Effector memory CD8-positive, alpha-beta T cell (primary cell): Measurements from ENCODE around the gene PGA3.
"Not testable (repeated sequence)": the region's sequence is repeated elsewhere in the genome, so short reads cannot be mapped to it uniquely, and the experiment has no call there.

Source experiments
- ATAC-seq: fragments of 150-1000 bp; cut with Tn5 transposase; replicated peaks from 2 replicates; pipeline ENCODE4 v1.10.0; 2021; ENCODE audit warnings: mild to moderate bottlenecking, moderate library complexity
- DNase-seq, 3 experiments: peaks; one replicate each; pipeline ENCODE4 v3.0.0; 2021
- H3K27ac Mint-ChIP-seq, 2 donors: one replicate each; pipeline ENCODE4 v1.8.0; 2022; ENCODE audit warnings: mild to moderate bottlenecking in 2 of 2, mixed read lengths in 2 of 2, moderate library complexity in 2 of 2
- H3K27me3 Mint-ChIP-seq, 2 donors: one replicate each; pipeline ENCODE4 v1.8.0; 2022; ENCODE audit warnings: mixed read lengths in 2 of 2
- H3K36me3 Mint-ChIP-seq: one replicate; pipeline ENCODE4 v1.8.0; 2022; ENCODE audit warnings: mild to moderate bottlenecking, moderate library complexity, mixed read lengths; ENCODE audit not compliant: insufficient read depth
- H3K4me1 Mint-ChIP-seq, 2 donors: one replicate each; pipeline ENCODE4 v1.8.0; 2022; ENCODE audit warnings: low read depth in 2 of 2, mixed read lengths in 2 of 2
- H3K4me3 Mint-ChIP-seq, 2 donors: one replicate each; pipeline ENCODE4 v1.8.0; 2022; ENCODE audit warnings: mild to moderate bottlenecking in 2 of 2, mixed read lengths in 2 of 2, moderate library complexity in 2 of 2
- H3K9me3 Mint-ChIP-seq, 2 donors: one replicate each; pipeline ENCODE4 v1.8.0; 2022; ENCODE audit warnings: mixed read lengths in 2 of 2

The PGA3 gene

DNA sequence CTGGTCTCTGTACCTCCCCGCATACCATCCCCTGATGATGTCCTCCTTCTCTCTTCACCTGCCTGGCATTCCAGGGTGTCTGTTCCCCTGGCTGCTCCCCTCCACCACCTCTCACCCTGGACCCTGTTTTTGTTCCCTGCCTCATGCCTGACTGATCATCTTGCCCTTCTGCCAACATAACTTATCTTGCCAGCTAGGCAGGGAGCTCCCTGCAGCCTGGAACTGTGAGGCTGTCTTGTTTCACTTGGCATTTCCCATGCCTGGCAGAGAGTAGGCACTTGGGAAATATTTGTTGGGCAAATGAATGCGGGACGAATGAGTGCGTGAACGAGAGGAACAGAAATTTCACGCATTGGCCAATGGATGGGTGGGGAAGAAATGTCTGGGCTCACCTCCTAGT lies 26.1 kb downstream of the PGA3 start:
- ATAC-seq, H3K4me3 Mint-ChIP-seq, H3K27ac Mint-ChIP-seq, DNase-seq, H3K27me3 Mint-ChIP-seq, H3K36me3 Mint-ChIP-seq, H3K9me3 Mint-ChIP-seq, H3K4me1 Mint-ChIP-seq: not testable (repeated sequence)

DNA sequence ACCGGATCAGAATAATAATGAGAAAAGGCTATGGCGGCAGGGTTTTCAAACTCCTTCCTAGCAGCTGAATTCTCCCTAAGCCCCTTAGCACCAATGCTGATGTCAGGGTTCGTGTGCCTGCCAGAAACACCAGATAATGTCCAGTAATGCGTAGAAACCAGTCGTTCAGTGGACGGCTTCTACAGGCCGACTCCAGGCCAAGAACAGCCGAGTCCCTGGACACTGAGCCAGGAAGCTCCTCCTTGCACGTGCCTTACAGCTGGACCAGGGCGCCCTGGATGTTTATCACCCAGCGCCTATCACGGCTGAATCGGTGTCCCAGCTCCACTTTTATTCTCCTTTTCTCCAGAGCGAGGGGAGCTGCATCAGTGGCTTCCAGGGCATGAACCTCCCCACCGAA lies 27.7 kb downstream of the PGA3 start:
- DNase-seq, H3K27me3 Mint-ChIP-seq, ATAC-seq, H3K9me3 Mint-ChIP-seq, H3K4me3 Mint-ChIP-seq, H3K4me1 Mint-ChIP-seq, H3K27ac Mint-ChIP-seq, H3K36me3 Mint-ChIP-seq: not testable (repeated sequence)

DNA sequence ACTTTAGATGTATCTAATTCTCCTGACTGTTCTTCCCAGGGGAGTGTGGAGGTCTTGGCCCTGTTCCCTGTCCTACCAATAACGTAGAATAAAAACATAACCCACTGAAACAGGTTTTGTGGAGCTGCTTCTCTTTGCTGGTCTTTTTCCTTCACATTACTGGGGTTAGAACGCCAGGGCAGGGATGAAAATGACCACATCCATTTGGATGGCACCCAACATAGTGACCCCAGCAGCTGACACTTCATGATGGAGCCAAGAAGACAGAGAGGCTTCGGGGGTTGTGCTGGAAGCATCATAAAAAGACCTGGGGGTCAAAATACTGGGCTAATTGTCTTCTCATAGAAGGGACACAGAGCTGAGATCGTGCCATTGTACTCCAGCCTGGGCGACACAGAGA lies 28.3 kb downstream of the PGA3 start:
- not testable (repeated sequence) for H3K9me3 Mint-ChIP-seq, ATAC-seq, H3K36me3 Mint-ChIP-seq, H3K4me3 Mint-ChIP-seq, H3K27me3 Mint-ChIP-seq, H3K27ac Mint-ChIP-seq, H3K4me1 Mint-ChIP-seq, DNase-seq

DNA sequence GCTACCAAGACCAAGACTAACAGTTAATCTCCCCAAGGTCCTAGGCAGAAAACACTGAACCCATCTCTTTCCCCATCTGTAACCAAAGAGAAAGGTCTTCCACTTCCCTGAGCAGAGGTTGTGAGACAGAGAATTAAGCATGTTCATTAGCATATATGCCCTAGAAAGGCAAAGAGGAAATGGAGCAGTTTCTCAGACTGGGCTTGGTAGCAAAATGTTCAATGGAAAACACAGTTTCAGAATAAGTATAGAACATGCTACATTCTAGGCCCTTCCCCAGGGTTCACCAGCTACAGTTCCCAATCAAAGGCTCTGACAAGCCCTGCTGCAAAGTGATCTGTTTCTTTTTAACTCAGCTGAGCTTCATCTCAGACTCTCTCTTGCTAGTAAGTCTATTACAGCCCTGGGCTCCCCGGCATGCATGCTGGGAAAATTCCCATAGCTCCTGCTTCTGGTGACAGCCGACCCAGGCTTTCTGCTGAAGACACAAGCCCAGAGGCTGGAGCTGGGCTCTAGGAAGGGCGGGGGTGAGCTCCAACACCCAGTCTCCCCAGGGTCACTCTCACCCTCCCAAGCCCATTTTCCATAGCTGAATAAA lies 29.3 kb downstream of the PGA3 start:
- H3K27me3 Mint-ChIP-seq, H3K9me3 Mint-ChIP-seq, H3K4me1 Mint-ChIP-seq, H3K36me3 Mint-ChIP-seq, H3K4me3 Mint-ChIP-seq, ATAC-seq, DNase-seq, H3K27ac Mint-ChIP-seq: not testable (repeated sequence)

DNA sequence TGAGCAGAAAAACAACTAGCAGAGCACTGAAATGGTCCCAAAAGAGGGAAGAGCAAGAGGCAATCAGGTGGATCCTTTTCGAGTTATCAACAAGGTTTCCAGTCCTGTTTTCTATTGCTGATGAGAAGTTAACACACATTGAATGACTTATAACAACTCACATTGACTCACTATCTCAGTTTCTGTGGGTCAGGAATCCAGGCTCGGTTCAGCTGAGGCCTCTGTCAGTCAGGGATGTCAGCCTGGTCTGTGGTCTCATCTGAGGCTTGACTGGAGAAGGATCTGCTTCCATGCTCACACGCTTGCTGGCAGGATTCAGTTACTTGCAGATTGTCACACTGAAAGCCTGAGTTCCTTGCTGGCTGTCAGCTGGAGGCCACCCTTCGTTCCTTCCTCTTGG lies 33.8 kb downstream of the PGA3 start:
- H3K36me3 Mint-ChIP-seq, ATAC-seq, H3K27me3 Mint-ChIP-seq, DNase-seq, H3K4me1 Mint-ChIP-seq, H3K9me3 Mint-ChIP-seq, H3K4me3 Mint-ChIP-seq, H3K27ac Mint-ChIP-seq: not testable (repeated sequence)

DNA sequence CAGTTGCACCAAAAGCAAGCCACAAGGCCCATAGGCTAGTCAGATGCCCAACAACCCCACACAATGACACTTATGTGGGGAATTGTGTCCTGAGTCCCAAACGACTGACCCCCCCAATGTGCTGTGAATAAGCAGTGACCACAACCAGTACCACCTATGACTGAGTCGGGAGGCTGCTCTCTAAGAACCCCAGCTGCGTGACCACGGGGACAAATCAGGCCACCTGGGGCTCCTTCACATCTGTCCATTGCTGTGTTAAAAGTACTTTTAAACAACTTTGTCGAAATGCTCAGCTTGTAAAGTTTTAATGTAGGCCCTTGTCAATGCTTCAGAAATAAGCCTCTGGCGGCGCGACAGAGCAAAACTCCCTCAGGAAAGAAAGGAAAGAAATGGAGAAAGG lies 37.0 kb downstream of the PGA3 start:
- not testable (repeated sequence) for H3K4me1 Mint-ChIP-seq, H3K36me3 Mint-ChIP-seq, H3K27me3 Mint-ChIP-seq, DNase-seq, H3K9me3 Mint-ChIP-seq, H3K4me3 Mint-ChIP-seq, ATAC-seq
- peak overlapping the region in 1 of 2 donors; percentile 29 for H3K27ac Mint-ChIP-seq

DNA sequence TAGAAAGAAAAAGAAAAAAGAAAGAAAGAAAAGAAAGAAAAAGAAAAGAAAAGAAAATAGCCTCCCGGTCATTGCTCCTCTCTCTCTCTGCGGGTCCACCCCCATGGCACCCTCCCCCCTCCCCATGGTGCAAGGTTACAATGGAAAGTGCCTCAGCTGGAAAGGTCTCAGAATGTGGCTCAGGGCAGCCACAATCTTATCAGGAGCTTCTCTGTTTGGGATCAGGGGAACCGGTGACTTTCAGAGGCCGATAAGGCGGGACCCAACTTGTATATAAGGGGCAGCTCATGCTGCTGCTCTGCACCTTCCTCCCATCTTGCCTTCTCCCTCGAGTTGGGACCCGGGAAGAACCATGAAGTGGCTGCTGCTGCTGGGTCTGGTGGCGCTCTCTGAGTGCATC lies 37.6 kb downstream of the PGA3 start, which contains the start of gene PGA5:
Gene PGA5, plus strand, starts transcription at position 301 of the 400 bp plus-strand sequence. Its CDS starts 52 bp downstream, at position 353.
- not testable (repeated sequence) for H3K27me3 Mint-ChIP-seq, H3K4me1 Mint-ChIP-seq, H3K9me3 Mint-ChIP-seq, H3K36me3 Mint-ChIP-seq, H3K4me3 Mint-ChIP-seq, ATAC-seq, DNase-seq
- peak within 1 kb of the TSS in 1 of 2 donors; percentile 29 for H3K27ac Mint-ChIP-seq

DNA sequence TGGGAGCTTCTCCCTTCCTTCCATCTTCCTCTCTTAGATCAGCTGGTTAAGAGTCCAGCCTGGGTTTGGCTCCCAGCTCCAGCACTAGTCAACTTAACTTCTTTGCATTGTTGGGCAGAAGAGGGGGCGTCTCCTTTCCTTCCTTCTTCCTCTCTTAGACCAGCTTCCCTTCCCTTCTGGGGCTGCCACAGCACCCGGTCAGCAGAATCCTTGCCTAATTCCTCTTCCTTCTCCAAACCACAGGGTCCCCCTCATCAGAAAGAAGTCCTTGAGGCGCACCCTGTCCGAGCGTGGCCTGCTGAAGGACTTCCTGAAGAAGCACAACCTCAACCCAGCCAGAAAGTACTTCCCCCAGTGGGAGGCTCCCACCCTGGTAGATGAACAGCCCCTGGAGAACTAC lies 38.2 kb downstream of the PGA3 start:
- not testable (repeated sequence) for H3K4me1 Mint-ChIP-seq, H3K9me3 Mint-ChIP-seq, ATAC-seq, H3K4me3 Mint-ChIP-seq, DNase-seq, H3K36me3 Mint-ChIP-seq, H3K27ac Mint-ChIP-seq, H3K27me3 Mint-ChIP-seq

DNA sequence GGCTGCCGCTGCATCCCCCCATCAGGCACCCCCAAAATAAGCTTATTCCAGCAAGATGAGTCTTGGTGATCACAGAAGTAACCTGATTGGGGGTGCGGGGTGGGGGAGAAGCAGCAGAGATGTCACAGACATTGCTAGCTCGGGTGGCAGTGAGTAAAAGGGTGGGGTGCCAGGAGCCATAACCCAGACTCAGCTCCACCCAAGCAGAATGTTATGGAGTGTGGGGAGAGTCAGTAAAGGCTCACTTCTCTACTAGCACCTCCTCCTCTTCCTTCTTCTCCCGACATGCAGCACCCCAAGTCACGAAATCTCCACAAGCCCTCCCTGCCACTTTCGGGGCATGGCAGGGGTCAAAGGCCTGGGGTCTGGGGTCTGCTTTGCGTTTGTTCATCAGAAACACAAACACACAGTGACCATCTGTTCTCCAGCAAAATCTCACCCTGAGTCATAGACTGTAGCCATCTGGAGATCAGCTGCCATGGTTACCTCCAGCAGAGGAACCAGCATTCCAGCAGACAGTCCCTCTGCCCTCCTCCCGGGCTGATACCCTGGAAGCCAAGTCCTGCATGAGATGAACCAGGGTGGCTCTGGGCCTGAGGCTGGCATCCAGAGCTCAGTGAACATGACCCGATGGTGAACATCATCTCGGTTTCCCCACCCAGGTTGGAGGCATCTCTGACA lies 42.1 kb downstream of the PGA3 start:
- H3K9me3 Mint-ChIP-seq, H3K4me1 Mint-ChIP-seq, DNase-seq, ATAC-seq, H3K36me3 Mint-ChIP-seq, H3K4me3 Mint-ChIP-seq, H3K27ac Mint-ChIP-seq: not testable (repeated sequence)
- H3K27me3 Mint-ChIP-seq = peaks cover 14 to 27% of the 10 kb centered on the region in 2 donors

DNA sequence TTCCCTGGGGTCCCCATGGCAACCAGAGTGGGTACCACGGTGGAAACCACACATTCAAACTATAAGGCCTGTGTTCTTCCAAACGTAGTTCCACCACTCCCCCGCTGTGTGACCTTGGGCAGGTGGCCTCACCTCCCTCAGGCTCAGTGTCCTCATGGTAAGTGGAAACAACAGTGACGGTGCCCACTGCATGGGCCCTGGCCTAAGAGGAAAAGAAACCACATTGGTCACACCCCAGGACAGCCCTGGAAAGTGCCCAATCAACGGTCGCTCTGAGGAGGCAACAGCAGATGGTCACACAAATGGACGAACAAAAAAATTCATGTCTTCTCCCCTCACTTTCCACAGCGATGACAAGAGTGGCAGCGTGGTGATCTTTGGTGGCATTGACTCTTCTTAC lies 44.8 kb downstream of the PGA3 start:
- not testable (repeated sequence) for H3K4me1 Mint-ChIP-seq, H3K36me3 Mint-ChIP-seq, ATAC-seq, H3K9me3 Mint-ChIP-seq, DNase-seq, H3K4me3 Mint-ChIP-seq, H3K27ac Mint-ChIP-seq
- H3K27me3 Mint-ChIP-seq = peaks cover 19 to 35% of the 10 kb centered on the region in 2 donors

DNA sequence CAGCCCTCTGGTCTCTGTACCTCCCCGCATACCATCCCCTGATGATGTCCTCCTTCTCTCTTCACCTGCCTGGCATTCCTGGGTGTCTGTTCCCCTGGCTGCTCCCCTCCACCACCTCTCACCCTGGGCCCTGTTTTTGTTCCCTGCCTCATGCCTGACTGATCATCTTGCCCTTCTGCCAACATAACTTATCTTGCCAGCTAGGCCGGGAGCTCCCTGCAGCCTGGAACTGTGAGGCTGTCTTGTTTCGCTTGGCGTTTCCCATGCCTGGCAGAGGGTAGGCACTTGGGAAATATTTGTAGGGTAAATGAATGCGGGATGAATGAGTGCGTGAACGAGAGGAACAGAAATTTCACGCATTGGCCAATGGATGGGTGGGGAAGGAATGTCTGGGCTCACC lies 45.9 kb downstream of the PGA3 start:
- not testable (repeated sequence) for H3K9me3 Mint-ChIP-seq, H3K4me3 Mint-ChIP-seq, ATAC-seq, H3K4me1 Mint-ChIP-seq, DNase-seq, H3K36me3 Mint-ChIP-seq
- Mint-ChIP-seq H3K27me3 (peaks cover 21 to 35% of the 10 kb centered on the region in 2 donors), H3K27ac (peak overlapping the region in 1 of 2 donors; percentile 39)

DNA sequence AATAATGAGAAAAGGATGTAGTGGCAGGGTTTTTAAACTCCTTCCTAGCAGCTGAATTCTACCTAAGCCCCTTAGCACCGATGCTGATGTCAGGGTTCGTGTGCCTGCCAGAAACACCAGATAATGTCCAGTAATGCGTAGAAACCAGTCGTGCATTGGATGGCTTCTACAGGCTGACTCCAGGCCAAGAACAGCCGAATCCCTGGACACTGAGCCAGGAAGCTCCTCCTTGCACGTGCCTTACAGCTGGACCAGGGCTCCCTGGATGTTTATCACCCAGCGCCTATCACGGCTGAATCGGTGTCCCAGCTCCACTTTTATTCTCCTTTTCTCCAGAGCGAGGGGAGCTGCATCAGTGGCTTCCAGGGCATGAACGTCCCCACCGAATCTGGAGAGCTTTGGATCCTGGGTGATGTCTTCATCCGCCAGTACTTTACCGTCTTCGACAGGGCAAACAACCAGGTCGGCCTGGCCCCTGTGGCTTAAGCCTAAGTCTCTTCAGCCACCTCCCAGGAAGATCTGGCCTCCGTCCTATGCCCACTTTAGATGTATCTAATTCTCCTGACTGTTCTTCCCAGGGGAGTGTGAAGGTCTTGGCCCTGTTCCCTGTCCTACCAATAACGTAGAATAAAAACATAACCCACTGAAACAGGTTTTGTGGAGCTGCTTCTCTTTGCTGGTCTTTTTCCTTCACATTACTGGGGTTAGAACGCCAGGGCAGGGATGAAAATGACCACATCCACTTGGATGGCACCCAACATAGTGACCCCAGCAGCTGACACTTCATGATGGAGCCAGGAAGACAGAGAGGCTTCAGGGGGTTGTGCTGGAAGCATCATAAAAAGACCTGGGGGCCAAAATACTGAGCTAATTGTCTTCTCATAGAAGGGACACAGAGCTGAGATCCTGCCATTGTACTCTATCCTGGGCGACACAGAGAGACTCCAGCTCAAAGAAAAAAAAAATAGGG lies 47.8 kb downstream of the PGA3 start:
- H3K27ac Mint-ChIP-seq, H3K36me3 Mint-ChIP-seq: not testable (repeated sequence)

DNA sequence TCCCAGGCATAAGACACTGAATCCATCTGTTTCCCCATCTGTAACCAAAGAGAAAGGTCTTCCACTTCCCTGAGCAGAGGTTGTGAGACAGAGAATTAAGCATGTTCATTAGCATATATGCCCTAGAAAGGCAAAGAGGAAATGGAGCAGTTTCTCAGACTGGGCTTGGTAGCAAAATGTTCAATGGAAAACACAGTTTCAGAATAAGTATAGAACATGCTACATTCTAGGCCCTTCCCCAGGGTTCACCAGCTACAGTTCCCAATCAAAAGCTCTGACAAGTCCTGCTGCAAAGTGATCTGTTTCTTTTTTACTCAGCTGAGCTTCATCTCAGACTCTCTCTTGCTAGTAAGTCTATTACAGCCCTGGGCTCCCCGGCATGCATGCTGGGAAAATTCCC lies 49.0 kb downstream of the PGA3 start:
- not testable (repeated sequence) for H3K4me3 Mint-ChIP-seq, H3K27ac Mint-ChIP-seq, DNase-seq, ATAC-seq, H3K4me1 Mint-ChIP-seq, H3K36me3 Mint-ChIP-seq, H3K9me3 Mint-ChIP-seq
- peaks cover 29 to 38% of the 10 kb centered on the region in 2 donors for H3K27me3 Mint-ChIP-seq

More for the DNA sequence above, 47.8 kb downstream of the PGA3 start:
- not testable (repeated sequence) for ATAC-seq, H3K9me3 Mint-ChIP-seq, DNase-seq, H3K4me3 Mint-ChIP-seq, H3K4me1 Mint-ChIP-seq
- peaks cover 23 to 35% of the 10 kb centered on the region in 2 donors for H3K27me3 Mint-ChIP-seq
